Measurements from ENCODE around the gene DYSF.

- TF ChIP-seq GATA3 (IDR thresholded peaks at IDR 0.05; ENCODE audit: low read depth, low read length) (no peak), GATA2 (IDR thresholded peaks at IDR 0.05; ENCODE audit: low read depth, low read length) (no peak)
Observed at GRCh38 chr2:71473346-71474031, 20.1 kb downstream of the DYSF start.

Measured in SH-SY5Y (cell line).